ENCODE measurements around the gene LRMDA.

The LRMDA gene

DNA sequence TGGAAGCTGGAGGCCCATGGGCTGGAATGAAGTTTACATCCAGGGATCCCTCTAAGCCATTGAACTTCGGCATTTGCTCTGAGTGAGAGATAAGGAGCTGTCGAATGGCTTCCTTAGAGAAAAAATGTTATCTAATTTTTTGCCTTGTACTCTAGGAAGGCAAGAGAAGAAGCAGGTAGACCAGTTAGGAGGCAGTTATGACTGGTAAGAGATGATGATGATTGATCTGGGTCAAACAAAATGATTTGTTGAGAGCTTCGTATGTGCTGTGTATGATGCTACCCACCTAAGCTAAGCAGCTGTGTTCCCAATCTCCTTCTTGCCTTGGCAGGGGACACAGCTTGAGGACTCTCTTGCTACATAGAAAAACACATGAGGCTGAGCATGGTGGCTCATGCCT lies 370.2 kb downstream of the LRMDA start:
- DNase-seq: no peak

DNA sequence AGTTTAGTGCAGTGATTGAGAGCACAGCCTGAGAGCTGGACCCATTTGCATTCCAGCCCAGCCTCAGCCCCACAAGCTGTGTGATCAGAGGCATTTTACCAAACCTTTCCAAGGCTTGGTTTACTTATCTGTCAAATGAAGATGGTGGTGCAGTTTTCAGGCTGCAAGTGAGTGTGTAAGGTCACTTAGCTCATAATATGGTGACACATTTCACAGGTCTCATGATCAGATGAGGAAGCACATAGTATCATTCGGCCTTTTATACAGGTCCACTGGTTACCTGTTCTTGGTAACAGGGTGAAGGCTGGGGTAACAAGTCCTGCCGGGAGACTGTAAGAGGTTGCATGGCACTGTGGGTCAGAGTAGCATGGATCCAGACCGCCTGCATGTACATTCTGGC lies 371.7 kb downstream of the LRMDA start:
- DNase-seq: no peak

DNA sequence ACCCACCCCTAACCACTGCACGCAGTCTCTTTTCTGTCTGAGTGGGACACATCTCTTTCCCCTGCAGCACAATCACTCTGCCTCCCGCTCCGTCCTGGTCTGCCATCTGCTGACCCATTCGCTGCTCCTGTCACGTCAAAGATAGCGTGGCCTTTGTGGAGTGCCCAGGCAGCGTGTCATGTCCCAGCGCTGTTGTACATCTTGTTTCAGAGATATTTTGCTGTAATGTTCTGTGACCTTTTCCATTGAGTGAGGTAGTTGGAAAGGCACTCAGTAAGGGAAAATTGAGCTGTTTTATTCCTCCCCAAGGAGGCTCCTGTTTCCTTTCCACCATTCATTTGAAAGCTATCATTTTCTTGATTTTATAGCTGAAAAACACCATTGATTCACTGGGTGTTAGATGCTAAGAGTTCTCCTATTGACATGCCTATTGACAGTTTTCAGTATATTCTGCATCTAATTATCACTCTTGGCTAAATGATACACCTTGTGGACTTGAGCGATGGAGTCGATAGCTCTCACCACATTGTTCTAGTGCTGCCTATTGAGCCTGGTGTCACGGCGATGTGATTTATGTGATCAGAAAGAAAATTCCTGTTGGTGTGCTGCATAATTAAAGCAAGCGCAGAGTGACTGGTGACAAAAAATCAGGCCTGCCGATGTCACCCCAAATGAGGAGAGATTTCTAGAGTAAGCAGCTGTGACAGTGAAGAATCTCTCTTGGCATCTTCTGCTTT lies 372.6 kb downstream of the LRMDA start:
- DNase-seq: no peak

- DNase-seq: no peak
Observed at GRCh38 chr10:75806186-75806585, 374.8 kb downstream of the LRMDA start.

GRCh38 chr10:75807456-75807855 lies 376.0 kb downstream of the LRMDA start:
- no peak for DNase-seq

- no peak for DNase-seq
Observed at GRCh38 chr10:75809003-75809402, 377.6 kb downstream of the LRMDA start.

DNA sequence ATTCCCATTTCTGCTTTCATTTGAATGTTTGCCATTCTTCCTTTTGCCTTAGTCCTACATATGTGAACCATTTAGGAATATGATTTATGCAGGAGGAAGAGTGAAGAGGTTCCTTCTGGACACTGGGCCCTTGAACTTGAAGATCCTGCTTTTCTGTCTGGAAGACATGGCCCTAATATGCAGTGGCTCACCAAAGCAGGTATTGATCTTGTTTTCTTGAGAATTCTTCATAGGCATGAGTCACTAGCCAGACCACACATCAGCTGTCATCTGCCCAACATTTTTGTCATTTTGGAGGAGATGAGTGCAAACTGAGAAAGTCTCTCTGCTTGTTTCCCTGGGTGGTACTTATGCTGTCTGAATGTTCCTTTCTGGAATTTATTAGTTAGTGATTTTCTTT lies 382.6 kb downstream of the LRMDA start:
- no peak for DNase-seq

DNA sequence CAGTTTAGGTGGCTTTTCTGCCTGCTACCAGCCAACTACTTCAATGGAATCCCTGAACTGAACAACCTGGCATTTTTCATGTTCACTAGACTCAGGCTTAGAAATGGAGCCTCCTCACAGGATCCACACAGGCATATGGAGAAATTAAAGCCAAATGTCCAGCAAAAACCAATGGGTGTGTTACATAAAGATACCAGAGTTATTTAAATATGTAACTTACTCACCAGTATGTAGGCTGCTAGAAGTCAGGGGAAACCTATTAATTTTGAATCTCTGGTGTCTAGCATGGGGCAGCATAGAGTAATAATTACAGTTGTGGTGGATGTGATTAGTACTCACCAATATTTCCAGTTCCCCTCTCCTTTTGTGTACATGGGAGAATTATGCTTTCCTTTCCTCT lies 383.6 kb downstream of the LRMDA start:
- DNase-seq: no peak

GRCh38 chr10:75817198-75817597 lies 385.8 kb downstream of the LRMDA start:
- no peak for DNase-seq

DNA sequence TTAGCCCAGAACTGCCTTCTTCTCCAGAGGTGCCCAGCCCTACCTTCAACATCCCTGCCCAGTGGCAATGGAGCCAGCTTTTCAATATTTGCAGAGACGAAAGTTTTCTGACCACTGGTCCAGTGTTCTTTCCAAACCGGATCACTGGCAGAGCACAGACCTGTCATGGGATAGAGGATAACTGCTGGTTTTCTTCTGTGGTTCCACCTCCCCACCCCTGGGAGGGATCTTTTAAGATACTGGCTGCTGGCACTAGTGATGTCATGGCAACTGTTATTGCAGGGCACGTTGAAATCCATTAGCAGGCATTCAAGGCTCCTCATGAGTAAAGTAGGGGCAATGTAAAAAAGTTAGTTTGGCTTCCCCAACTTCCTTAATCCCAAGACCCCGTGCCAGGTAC lies 387.1 kb downstream of the LRMDA start:
- no peak for DNase-seq

DNA sequence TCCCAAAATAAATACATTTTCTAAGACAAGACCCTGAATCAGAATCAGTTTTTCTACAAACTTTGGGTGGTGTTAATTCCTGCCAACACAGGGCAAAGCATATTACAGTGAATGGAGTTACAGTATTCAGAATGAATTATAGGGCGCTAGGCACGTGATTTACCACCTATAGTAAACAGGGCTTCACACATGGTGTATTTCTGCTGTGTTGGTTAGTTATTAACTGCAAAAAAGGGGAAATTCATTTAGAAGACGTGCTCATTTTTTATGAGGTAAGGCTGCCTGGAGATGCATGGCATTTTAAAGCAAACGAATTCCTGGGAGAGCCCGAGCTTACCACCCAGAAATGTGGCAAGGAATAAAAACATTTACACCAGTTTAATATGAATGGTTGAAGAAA lies 393.8 kb downstream of the LRMDA start:
- DNase-seq: no peak

DNA sequence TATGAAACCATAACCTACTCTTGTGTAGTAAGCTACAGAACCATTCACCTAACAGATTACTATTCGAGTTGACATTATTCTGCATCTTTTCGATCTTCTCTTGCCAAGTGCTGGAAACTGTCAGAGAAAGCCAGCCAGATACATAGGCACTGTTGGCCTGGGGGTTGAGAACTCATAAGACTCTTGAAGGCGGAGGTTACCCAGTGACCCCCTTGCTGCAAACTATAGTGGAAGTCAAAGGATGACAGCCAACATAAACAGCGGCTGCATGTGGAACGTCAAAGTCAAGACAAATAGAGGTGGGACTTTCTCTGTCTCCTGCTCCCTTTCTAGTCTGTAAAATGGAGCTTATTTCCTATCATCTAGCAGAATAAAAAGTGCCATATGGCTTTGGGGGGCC lies 394.2 kb downstream of the LRMDA start:
- DNase-seq: no peak

- DNase-seq: no peak
Observed at GRCh38 chr10:75826846-75827245, 395.4 kb downstream of the LRMDA start.

GRCh38 chr10:75827587-75828021 lies 396.2 kb downstream of the LRMDA start:
- no peak for DNase-seq

GRCh38 chr10:75828413-75828812 lies 397.0 kb downstream of the LRMDA start:
- DNase-seq: no peak

GRCh38 chr10:75836064-75836463 lies 404.6 kb downstream of the LRMDA start:
- DNase-seq: no peak

GRCh38 chr10:75838486-75838885 lies 407.1 kb downstream of the LRMDA start:
- no peak for DNase-seq

DNA sequence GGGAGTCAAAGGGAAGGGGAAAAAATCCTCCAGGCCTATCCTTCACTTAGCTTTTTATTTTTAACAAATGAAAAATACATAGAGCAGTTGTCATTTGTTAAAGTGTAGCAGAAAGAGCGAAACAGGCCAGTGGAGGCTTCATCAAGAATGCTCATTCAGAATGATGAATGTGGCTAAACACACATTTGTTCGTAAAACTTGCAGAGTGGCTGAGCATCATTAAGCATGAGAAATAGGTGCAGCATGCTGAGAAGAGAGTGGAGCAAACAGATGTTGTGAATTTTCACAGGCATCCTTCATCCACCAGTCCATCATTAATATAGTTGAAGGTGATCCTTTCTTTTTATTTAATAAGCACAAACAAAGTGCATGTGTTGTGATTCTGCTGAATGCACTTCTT lies 407.6 kb downstream of the LRMDA start:
- no peak for DNase-seq

GRCh38 chr10:75841266-75841665 lies 409.8 kb downstream of the LRMDA start:
- DNase-seq: no peak

DNA sequence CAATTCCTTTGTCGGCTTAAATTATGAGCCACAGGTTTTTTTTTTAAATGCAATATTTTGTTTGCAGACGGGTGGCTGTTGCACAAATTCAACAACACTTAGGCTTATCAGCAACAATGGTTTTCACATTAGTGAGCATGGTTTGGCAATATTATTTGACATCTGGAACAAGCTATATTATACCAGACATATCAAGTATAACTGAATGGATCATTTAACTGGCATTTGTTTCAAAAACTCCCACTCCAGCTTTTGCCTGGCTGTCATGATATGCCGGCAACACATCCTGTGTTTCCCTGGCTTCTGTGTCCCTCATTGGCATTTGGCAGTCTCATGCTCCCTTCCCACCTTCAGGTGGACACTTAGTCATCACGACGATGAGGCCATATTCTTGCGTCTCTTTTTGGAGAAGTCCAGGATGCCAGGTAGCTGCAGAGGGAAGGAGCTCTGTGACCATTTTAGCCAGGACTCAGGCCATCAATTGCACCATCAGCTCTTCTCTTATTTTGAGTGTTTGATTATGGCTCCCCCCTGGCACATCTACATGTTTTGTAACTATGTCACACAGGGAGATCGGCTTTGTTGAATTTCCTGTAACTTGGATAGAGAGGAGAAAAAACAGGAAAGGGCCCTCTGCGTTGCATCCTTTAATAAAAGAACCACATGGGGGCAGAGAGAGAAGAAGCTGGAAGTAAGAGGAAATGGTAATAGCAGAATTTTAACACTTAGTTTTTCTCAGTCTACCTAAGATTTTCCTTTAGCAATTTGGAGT lies 413.9 kb downstream of the LRMDA start:
- DNase-seq: no peak

DNA sequence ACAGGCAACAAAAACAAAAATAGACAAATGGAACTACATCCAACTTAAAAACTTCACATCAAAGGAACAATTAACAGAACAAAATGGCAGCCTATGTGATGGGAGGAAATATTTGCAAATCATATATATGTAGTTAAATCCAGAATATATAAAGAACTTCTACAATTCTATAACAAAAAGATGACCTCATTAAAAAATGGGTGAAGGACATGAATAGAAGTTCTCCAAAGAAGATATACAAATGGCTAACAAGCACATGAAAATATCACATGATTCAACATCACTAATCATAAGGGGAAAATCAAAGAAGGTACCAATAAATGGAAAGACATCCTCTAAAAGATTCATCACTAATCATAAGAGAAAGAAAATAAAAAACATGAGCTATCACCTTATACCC lies 416.1 kb downstream of the LRMDA start:
- DNase-seq: no peak

- DNase-seq: no peak
Observed at GRCh38 chr10:75851580-75852345, 420.3 kb downstream of the LRMDA start.

DNA sequence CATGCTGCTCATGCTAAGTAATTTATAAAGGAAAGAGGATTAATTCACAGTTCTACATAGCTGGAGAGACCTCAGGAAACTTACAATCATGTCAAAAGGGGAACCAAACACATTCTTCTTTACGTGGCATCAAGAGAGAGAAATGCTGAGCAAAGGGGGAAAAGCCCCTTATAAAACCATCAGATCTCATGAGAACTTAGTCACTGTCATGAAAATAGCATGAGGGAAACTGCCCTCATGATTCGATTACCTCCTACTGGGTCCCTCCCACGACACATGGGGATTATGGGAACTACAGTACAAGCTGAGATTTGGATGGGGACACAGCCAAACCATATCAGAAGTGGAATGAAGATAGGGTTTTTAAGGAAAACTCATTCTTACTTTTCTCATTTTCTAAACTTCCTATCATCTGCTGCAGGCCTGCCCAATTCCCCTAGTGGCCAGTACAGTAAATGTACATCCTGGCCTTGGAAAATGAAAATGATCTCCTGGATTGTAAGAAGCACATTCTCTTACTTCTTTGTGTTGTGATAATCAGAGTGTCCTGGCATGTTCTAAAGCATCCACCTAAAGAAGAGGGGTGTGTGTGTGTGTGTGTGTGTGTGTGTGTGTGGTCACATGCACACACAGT lies 421.5 kb downstream of the LRMDA start:
- no peak for DNase-seq

Measured in activated T-cell treated with anti-CD3 and anti-CD28 coated beads for 4 hours (primary cell).